GM18951 (cell line): ENCODE data around the gene NFIB.

Experiments
- POLR2A ChIP-seq: IDR thresholded peaks from 4 replicates; pipeline ENCODE4 v1.6.1; 2011; ENCODE audit warnings: mild to moderate bottlenecking; ENCODE audit not compliant: insufficient read length, insufficient read depth; ENCODE audit errors: extremely low read depth
- in situ Hi-C: fragments of 300-500 bp; cut with MboI; formaldehyde crosslinking; loops from one replicate; pipeline ENCODE4 v1.12.0; 2022; ENCODE audit warnings: low sequenced_read_pairs, mixed read lengths, inconsistent platforms; ENCODE audit not compliant: unreplicated experiment

NFIB gene

GRCh38 chr9:14140096-14140697, 173.7 kb downstream of the NFIB start:
- in situ Hi-C loops = no loop called here
- TF ChIP-seq POLR2A = no peak

- TF ChIP-seq POLR2A = no peak
- in situ Hi-C loops = no loop called here
Observed at GRCh38 chr9:14139287-14139686, 174.7 kb downstream of the NFIB start.

- no peak for TF ChIP-seq POLR2A
- in situ Hi-C loops = no loop called here
Observed at GRCh38 chr9:14136646-14137370, 177.1 kb downstream of the NFIB start.

- TF ChIP-seq POLR2A = no peak
- in situ Hi-C loops = no loop called here
Observed at GRCh38 chr9:14136047-14136635, 177.8 kb downstream of the NFIB start.

GRCh38 chr9:14135421-14135820, 178.5 kb downstream of the NFIB start:
- in situ Hi-C loops = no loop called here
- TF ChIP-seq POLR2A = no peak

GRCh38 chr9:14133394-14133793, 180.5 kb downstream of the NFIB start:
- TF ChIP-seq POLR2A = no peak
- in situ Hi-C loops = no loop called here

- in situ Hi-C loops = no loop called here
- no peak for TF ChIP-seq POLR2A
Observed at GRCh38 chr9:14132775-14133174, 181.2 kb downstream of the NFIB start.

GRCh38 chr9:14131356-14132088, 182.4 kb downstream of the NFIB start:
- TF ChIP-seq POLR2A = no peak
- in situ Hi-C loops = no loop called here

- no peak for TF ChIP-seq POLR2A
- in situ Hi-C loops = no loop called here
Observed at GRCh38 chr9:14127656-14128055, 186.3 kb downstream of the NFIB start.

- in situ Hi-C loops = no loop called here
- TF ChIP-seq POLR2A = no peak
Observed at GRCh38 chr9:14119694-14120514, 194.0 kb downstream of the NFIB start.

- in situ Hi-C loops = no loop called here
- no peak for TF ChIP-seq POLR2A
Observed at GRCh38 chr9:14112226-14112625, 201.7 kb downstream of the NFIB start.

GRCh38 chr9:14111696-14112095, 202.2 kb downstream of the NFIB start:
- in situ Hi-C loops = no loop called here
- no peak for TF ChIP-seq POLR2A

GRCh38 chr9:14107977-14108376, 206.0 kb downstream of the NFIB start:
- no peak for TF ChIP-seq POLR2A
- in situ Hi-C loops = no loop called here

GRCh38 chr9:14107495-14107894, 206.4 kb downstream of the NFIB start:
- no peak for TF ChIP-seq POLR2A
- in situ Hi-C loops = no loop called here
